Amniotic epithelial cell (primary cell): Measurements from ENCODE around the gene EFNA1.

Experiments used
- DNase-seq: peaks from one replicate; pipeline ENCODE4 v3.0.0-alpha.2; 2010; ENCODE audit warnings: low read depth

The EFNA1 gene

DNA sequence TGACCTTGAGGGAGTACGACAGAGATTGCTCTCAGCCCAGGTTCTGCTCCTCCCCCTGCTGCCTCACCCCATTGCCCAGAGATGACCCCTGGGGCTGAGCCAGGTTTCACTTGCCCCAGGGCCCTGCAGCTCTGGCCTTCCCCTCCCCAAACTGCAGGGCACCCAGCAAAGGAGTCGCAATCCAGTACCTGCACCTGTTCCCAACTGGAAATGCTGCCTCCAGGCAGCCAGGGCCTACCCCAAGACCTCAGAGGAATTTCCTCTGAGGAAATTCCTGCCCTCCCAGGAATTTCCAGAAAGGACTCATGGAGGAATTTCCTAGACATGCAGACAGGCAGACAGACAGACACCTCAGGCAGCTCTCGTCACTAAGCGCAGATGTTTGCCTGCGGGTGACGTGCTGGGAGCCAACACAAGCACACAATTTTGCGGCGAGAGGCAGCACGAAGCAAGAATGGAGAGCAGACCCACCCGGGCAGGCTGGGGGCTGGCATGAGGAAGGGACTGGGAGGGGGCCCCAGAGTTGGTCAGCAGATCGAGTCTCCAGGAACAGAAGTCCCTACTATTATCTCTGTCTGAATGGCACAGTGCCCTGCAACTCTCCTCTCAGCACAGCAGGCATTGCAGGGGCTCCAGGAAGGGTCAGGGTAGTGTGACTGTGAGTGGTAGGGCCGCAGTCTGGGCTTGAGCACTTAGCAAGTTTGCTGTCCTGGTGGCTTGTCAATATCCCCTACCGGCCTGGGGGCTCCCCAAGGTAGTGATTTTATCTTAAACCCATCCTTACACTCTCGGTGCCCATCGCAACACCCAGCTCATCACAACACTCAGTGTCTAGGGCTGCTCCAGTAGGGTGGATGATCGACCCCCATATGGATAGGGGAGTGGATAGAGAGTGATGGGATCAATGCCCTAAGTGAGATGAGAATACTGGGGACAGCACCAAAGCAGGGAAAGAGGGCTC is 2.9 kb upstream of the EFNA1 start:
- DNase-seq: peak; percentile 24

DNA sequence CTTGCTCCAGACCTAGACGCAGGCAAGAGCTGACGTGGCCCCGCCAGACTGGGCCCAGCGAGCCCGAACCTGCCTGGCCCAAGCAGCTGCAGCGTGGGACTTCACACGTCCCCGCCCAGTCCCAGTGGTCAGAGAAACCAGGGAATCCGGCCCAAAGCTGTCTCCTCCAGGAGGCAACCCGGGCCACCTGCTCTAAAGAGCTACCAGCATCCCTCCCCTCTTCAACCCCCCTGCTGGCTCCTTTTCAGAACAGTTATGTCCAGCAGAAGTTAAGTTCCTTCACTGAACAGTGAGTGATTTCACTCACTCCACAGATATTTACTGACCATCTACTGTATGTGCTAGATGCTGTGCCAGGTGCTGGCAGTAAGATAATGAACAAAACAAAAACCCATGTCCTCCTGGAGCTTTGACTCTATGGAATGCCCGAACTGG is 2.1 kb upstream of the EFNA1 start:
- DNase-seq: no peak

DNA sequence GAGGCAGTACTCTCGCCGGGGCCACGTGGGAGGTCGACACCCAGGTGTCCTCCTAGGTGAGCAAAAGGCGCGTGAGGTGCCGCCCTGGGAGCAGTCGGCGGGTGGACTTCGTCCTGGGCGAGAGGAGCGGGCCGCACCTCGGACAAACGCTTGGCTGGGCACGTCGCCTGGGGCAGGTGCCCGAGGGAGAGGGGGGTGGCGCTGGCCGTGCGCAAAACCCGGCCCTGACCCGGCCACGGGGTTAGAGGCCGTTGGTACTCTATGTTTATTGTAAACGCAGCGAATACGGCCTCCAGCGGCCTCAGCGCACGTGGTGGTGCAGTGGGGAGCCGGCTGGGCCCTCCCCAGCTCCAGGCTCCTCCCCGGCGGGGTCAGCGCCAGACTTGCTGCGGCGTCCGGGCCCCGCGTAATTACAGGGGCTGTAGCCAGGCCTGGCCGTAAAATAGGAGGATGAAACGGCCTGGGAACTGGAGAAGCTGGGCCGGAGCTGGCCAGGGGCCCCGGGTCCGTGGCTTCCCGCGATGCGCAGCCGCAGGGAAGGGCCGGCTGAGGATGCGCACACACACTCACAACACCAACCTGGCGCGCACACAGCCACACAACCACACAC is 1.6 kb upstream of the EFNA1 start:
- DNase-seq: peak; percentile 25

DNA sequence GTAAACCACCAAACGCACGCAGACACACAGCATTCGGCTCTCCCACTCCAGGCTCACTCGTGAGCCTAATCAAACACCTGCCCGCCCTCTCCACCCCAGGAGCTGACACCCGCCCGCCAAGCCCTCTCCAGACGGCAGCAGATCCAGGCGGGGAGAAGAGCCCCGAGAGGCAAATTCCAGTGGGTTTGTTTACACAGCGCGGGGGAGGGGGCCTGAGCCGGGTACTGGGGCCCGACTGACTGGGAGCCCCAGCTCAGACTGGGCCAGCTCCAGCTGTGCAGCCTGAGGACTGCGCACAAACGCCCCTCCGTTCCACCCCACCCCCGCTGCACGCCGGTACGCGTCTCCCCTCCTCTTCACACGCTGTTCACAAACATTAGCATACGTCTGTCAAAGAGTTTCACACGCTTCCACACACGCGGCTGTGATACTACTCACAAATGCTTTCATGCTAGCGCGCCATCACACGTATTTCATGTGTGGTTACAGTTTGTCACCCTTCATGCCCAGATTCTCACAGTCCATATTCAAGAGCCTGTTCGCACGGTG is 1.0 kb upstream of the EFNA1 start:
- DNase-seq: peak; percentile 21

DNA sequence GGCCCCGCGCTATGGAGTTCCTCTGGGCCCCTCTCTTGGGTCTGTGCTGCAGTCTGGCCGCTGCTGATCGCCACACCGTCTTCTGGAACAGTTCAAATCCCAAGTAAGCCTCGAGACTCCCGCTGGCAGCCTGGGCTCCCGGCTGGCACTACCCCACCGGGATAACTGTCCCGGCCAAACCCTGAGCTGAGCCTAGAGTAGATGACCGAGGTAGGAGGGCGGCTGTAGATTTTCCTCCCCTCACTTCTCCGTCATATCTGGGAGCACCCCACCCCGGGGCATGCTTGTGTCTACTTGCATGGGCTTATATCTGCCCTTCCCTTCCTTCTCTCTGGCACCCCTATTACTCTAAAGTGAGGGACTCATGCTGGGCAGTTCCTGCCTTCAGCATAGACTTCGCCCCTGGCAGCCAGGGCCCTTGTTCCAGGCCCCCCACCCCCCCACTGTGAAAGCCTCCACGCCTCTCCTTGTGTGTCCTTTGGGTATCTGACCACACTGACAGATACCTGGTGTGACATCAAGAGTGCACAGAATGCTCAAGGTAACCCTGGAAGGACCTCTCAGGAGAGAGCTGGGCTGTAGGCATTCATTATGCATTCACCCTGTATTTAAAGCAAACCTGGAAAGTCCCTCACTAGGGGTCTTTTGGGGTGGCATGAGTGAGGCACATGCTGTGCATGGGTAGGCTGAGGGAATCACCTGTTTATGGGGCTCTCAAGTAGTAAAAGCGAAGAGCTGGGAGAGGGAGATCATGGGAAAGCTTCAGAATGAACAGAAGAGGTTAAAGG is 485 bp downstream of the EFNA1 start:
- DNase-seq: no peak

DNA sequence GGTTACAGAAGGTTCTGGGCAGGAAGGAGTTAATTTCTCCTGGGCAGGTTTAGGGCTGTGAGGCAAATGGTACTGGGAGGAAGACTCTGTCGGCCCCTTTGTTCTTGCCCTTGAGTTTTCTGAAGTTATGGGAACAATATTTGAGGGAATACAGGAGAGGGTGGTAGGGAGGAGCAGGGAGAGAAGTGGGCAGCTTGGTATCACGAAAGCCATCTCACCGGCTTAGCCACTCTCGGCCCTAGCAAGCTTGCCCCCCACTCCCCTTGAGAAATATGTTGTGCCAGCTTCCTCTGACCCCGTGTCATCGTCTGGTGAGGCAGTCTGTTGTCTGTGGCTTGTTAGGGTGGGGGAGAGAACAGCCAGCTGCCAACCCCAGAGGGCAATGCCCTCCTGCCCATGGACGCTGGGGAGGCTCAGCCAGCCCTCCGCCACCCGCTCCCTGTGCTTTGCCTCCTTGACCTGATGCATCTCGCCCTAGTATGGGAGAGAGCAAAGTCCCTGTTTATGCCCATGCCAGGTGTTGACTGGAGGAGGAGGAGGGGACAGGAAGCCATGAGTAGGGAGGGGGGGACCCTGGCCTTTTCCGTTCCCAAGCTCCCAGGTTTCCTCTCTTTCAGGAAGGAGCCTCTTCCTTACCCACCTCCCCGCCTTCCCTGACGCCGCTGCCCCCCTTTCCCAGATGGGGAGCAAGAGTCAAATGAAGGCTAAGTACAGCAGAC is 1.2 kb downstream of the EFNA1 start:
- no peak for DNase-seq

DNA sequence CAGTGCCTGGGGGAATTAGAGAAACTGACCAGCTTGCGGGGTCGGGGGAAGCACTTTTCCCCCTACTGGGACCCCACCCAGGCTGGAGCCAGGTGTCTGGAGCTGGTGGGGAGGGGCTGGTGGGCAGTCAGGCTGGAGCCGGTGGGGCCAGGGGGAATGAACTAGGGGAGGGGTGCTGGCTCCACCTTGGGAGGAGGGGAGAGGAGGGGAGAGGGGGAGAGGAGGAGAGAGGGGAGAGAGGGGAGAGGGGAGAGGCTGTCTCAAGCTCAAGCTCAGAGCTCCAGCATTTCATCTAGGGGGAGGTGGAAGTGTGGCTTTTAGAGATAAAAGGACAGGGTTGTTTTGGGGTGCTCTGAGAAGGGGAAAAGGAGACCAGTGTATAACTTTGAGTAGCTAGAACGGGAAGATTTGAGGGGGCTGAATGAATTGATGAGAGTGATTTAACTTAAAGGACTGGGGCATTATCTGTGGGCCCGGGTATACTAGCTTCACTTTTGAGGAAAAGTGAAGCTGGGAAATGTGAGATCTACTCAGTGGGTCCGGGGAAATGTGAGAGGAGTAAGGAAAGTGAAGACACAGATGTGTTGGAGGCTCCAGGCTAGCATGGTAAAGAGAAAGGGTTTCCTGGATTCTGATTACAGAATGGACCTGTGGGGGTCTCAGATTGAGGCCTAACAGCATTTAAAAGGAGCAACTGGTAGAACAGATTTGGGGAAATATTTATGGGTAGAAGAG is 2.8 kb downstream of the EFNA1 start:
- DNase-seq: no peak

DNA sequence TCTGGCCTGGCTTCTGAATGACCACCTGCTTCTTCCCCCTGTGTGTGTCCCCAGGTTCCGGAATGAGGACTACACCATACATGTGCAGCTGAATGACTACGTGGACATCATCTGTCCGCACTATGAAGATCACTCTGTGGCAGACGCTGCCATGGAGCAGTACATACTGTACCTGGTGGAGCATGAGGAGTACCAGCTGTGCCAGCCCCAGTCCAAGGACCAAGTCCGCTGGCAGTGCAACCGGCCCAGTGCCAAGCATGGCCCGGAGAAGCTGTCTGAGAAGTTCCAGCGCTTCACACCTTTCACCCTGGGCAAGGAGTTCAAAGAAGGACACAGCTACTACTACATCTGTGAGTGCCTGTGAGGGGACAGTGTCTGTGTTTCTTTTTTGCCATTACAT is 3.6 kb downstream of the EFNA1 start:
- no peak for DNase-seq

DNA sequence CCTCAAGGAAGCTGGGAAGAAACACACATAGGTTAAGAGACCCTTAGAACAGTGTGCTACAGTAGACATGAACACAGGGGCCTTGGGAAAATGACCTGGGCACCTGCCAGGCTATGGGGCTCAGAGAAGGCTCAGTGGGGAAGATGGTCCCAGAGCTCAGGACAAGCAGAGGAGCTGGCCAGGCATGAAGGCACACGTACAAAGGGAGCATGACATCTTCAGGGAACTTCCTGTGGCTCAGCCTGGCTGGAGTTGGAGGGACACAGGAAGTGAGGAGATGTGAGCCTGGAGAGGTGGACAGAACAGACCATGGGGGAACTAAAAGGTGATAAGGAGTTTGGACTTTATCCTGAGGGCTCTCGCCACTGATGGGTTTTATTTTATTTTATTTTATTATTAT is 4.2 kb downstream of the EFNA1 start:
- no peak for DNase-seq

DNA sequence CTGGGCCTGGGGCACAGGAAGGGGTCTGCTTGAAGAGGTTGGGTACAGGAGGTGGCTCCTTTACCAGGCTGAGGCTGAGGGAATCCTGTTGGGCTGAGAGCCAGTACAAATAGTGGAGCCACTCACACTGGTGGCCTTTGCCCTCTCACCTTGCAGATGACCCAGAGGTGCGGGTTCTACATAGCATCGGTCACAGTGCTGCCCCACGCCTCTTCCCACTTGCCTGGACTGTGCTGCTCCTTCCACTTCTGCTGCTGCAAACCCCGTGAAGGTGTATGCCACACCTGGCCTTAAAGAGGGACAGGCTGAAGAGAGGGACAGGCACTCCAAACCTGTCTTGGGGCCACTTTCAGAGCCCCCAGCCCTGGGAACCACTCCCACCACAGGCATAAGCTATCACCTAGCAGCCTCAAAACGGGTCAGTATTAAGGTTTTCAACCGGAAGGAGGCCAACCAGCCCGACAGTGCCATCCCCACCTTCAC is 6.2 kb downstream of the EFNA1 start:
- DNase-seq: no peak

DNA sequence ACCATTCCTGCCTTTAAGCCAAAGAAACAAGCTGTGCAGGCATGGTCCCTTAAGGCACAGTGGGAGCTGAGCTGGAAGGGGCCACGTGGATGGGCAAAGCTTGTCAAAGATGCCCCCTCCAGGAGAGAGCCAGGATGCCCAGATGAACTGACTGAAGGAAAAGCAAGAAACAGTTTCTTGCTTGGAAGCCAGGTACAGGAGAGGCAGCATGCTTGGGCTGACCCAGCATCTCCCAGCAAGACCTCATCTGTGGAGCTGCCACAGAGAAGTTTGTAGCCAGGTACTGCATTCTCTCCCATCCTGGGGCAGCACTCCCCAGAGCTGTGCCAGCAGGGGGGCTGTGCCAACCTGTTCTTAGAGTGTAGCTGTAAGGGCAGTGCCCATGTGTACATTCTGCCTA is 6.6 kb downstream of the EFNA1 start:
- DNase-seq: no peak

DNA sequence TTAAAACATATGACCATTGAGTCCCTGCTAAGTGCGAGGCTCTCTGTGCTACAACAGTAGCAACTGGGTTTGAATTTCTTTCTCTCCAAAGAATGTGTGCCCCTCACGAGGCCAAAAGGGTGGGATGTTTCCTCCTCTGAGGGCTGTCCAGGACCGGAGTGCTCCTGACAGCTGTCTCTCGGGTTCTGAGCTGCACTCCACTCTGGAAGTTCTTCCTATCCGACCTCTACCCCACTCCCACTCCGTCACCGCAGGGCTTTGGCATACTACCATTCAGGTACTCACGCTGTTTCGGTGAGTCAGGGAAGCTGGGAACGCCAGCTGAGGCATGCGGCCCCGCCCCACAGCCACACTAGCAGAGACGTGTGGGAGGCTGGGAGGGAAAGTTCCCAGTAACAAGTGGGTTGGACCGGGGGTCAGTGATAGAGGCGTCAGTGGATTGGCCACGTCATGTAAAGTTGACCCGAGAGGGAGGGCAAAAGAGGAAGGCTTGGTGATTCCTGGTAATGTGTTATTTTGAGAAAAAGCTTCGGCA is 7.3 kb downstream of the EFNA1 start:
- DNase-seq: peak; percentile 99

DNA sequence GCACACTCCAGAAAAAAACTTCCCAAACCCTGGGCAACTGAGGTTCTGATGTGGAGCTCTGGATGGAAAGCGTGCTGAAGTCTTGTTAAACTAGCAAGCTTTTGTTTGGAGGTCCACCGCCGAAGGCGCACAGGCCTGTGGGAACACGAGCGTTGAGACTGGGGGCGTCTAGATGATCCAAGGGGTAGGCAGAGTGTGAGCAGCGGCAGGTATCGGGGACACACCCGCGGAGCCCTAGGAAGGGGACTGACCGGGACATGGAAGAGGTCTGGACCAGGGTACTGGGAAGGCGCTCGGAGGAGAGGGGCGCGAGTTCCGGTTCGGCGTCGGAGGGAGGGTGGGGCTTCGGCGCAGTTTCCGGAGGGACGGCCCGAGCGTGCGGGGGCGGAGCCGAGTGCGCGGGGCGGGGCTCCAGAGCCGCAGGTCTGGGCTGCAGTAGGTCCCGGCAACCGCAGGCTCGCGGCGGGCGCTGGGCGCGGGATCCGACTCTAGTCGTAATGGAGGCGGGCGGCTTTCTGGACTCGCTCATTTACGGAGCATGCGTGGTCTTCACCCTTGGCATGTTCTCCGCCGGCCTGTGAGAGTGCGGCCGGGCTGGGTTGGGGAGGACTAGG is 7.8 kb downstream of the EFNA1 start, which contains the start of gene SLC50A1:
Gene SLC50A1, plus strand, starts transcription at position 438 of the 614 bp plus-strand sequence. Its CDS starts 60 bp downstream, at position 498.
- peak; percentile 91 for DNase-seq

DNA sequence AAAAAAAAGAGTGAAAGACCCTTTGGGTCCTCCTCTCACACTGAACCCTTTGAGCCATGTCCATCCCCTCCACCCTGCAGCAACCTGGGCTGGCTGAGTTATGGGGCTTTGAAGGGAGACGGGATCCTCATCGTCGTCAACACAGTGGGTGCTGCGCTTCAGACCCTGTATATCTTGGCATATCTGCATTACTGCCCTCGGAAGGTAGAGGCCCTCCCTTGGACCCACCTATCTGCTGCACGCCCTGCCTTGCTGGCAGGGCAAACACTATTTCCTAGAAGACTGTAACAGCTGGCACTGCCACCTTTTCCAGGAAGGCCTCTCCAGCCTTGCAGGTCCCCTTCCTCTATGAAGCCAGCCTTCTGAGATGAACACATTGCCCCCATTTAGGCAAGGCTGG is 9.1 kb downstream of the EFNA1 start:
- DNase-seq: no peak

DNA sequence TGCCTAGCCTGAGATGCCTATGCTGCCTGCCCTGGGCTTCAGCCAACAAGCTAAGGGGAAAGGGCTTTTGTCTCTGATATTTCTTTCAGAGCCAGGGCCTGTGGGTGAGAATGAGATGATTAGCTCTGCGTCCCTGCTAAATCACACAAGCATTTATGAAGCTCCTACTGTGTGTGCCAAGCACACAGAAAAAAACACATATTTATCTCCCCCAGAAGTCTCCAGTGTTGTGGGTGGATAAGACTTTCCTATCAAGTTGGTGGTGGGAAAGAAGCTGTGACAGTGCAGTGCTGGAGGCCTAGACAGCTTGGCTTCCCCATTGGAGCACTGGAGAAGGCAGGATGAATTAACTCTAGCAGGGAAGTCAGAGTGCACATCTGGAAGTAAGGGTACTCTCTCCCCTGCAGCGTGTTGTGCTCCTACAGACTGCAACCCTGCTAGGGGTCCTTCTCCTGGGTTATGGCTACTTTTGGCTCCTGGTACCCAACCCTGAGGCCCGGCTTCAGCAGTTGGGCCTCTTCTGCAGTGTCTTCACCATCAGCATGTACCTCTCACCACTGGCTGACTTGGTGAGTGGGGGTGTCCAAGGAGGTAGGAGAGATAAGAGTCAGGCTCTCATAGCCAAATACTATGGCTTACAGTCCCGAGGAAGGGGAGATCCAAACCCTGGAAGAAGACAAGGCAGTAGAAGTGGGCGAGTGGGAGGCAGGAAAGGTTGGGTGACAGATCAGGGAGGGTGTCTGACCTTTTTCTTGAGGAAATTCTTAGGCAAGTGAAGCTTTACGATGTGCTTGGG is 9.7 kb downstream of the EFNA1 start:
- DNase-seq: no peak

DNA sequence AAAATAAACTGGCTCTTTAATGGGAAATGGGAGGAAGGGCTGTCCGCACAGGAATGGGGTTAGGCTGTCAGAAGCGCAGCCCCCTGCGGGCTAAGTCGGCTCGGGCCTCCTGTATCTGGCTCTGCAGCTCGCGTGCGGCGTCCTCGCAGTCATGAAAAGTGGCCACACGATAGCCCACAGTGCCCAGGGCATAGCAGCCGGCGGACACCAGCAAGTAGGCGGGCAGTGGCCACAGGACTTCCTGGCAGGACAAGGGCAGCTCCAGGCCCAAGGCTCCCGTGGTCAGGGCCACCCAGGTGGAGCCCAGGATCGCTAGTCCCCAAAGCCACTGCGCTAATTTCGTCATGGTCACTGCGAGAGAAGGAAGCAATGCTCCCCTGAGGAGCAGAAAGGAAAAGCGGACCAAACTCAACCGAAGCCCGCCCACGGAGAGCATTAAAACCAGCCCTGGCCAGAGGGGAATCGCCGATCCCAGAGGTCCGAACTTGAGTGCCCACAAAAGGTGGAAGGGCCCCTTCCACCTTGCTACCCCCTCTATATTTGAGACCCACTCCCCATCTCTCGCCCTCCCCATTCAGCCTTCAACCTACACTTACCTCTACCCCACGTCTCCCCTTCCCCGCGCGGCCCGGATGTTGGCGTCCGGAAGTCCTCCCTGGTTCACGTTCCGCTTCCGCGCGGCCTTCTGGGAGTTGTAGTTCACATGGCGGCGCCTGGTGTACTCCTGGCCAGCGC is 12.4 kb downstream of the EFNA1 start, which contains the start of gene DPM3:
Gene DPM3, minus strand, starts transcription at position 637 of the 735 bp plus-strand sequence. Its CDS starts 291 bp downstream, at position 346.
- DNase-seq: peak; percentile 72

DNA sequence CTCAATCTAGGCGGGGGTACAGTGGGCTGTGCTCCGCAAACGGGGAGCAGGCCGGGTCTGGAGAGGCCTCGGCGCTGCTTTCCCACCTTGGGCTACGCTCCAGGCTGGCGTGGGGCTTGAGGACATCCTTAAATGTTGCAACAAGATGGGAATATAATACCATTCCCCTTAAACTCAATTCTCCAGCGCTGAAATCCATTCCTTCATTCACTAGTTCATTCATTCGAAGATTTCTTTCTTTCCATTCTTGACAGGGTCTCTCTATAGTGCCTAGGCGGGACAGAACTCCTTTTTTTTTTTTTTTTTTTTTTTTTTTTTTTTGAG is 12.9 kb downstream of the EFNA1 start:
- DNase-seq: no peak

DNA sequence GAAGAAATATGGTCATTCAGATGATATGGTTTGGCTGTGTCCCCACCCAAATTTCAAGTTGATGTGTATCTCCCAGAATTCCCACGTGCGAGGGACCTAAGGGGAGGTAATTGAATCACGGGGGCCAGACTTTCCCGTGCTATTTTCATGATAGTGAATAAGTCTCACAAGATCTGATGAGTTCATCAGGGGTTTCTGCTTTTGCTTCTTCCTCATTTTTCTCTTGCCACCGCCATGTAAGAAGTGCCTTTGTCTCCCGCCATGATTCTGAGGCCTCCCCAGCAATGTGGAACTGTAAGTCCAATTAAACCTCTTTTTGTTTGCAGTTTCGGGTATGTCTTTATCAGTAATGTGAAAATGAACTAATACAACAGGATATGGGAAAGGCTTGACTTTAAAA is 14.1 kb downstream of the EFNA1 start:
- DNase-seq: no peak
